PC-9 (cell line): ENCODE data around the gene AUH.

Experiments
- EZH2 ChIP-seq: fragments of 200-600 bp; sonication (generic); IDR thresholded peaks from 2 replicates; pipeline ENCODE4 v1.8.0; 2017; ENCODE audit warnings: antibody characterized with exemption, low read depth
- TF ChIP-seq, protein P1 (sequence below): fragments of 200-600 bp; sonication (generic); conservative IDR thresholded peaks from 2 replicates; pipeline ENCODE4 v1.6.1; 2017; ENCODE audit warnings: mixed run types, antibody characterized with exemption, mild to moderate bottlenecking, moderate library complexity

DNA sequence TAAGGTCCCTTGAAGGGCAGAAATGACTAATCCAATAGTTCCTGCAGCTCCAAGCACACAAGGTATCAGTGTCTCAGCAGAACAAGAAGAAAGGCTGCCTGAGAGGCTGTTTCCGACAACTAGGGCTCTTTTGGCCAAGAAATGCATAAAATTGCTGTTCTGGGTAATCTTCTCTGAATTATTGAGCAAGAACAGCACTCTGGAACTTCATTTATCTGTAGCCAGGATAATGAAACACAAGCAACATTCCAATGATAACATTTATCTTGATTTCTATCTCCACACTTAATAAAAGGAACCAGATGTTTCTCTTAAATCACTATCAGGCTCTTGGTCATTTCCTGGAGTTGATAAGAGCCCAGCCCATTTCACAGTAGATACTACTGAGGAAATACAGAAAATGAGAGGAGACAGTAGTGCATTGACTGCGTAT is 17.0 kb upstream of the AUH start:
- TF ChIP-seq, protein P1, sequence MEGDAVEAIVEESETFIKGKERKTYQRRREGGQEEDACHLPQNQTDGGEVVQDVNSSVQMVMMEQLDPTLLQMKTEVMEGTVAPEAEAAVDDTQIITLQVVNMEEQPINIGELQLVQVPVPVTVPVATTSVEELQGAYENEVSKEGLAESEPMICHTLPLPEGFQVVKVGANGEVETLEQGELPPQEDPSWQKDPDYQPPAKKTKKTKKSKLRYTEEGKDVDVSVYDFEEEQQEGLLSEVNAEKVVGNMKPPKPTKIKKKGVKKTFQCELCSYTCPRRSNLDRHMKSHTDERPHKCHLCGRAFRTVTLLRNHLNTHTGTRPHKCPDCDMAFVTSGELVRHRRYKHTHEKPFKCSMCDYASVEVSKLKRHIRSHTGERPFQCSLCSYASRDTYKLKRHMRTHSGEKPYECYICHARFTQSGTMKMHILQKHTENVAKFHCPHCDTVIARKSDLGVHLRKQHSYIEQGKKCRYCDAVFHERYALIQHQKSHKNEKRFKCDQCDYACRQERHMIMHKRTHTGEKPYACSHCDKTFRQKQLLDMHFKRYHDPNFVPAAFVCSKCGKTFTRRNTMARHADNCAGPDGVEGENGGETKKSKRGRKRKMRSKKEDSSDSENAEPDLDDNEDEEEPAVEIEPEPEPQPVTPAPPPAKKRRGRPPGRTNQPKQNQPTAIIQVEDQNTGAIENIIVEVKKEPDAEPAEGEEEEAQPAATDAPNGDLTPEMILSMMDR: no peak
- TF ChIP-seq EZH2: no peak
